ENCODE data around the gene WNK1. TPM values are rescaled to one million over a fixed set of nuclear protein-coding genes. Genes with fewer than 3 reads are reported as not detected.

Gene WNK1
- total RNA-seq, 1 donor from 2014 or later = 157 TPM

DNA sequence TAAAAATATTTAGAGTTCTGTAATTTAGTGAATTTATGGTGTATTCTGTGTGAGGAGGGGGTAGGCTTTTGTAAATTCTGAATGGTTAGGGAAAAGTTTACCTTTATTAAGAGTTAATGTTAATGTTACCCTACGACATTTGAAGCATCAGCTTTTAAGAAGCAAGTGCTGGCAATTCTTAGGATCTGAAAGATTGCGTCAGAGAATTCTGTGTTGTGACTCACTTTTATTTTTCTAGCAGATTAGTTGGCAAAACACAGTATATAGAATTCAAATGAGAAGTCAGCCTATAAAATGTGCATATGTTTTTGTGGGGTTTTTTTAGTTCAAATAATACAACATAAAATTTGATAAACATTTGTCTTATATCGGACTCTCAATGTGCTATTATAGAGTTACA is 99.5 kb downstream of the WNK1 start:
- peak; percentile 59 for FAIRE-seq
- H3K27ac ChIP-seq (ENCODE audit: low read depth, low read length) = peak overlapping the region; percentile 59
- H3K27me3 Mint-ChIP-seq (ENCODE audit: low read depth, unreplicated experiment) = no peaks in the 10 kb centered on the region
- DNase-seq (ENCODE audit: low read depth) = peak; percentile 77
- H3K9ac ChIP-seq (ENCODE audit: low read length) = peak overlapping the region; percentile 53
- H4K20me1 ChIP-seq (ENCODE audit: insufficient read depth, low read length) = peaks cover 15% of the 10 kb centered on the region
- no peaks in the 10 kb centered on the region for H3K9me3 Mint-ChIP-seq (ENCODE audit: unreplicated experiment)
- peak overlapping the region; percentile 22 for H3K4me3 Mint-ChIP-seq (ENCODE audit: unreplicated experiment)
- H3K79me2 ChIP-seq (ENCODE audit: insufficient read depth, low read length) = peaks cover 53% of the 10 kb centered on the region
- peaks cover 41% of the 10 kb centered on the region for H3K4me1 Mint-ChIP-seq (ENCODE audit: low read depth, unreplicated experiment)
- no peaks in the 10 kb centered on the region for H3K36me3 Mint-ChIP-seq (ENCODE audit: low read depth, unreplicated experiment)
- H3K9me3 ChIP-seq (ENCODE audit: insufficient read depth, low read depth, low read length) = no peaks in the 10 kb centered on the region
- peak overlapping the region; percentile 60 for H3K4me2 ChIP-seq (ENCODE audit: low read length)
- H3K36me3 ChIP-seq (ENCODE audit: insufficient read depth, low read length) = no peaks in the 10 kb centered on the region
- H2AFZ ChIP-seq (ENCODE audit: low read depth, low read length) = no peak overlapping the region
- H3K4me3 ChIP-seq (ENCODE audit: insufficient read depth, low read depth, low read length) = no peak overlapping the region
- H3K4me1 ChIP-seq (ENCODE audit: insufficient read depth, low read length) = peaks cover 22% of the 10 kb centered on the region
- TF ChIP-seq, protein P1, sequence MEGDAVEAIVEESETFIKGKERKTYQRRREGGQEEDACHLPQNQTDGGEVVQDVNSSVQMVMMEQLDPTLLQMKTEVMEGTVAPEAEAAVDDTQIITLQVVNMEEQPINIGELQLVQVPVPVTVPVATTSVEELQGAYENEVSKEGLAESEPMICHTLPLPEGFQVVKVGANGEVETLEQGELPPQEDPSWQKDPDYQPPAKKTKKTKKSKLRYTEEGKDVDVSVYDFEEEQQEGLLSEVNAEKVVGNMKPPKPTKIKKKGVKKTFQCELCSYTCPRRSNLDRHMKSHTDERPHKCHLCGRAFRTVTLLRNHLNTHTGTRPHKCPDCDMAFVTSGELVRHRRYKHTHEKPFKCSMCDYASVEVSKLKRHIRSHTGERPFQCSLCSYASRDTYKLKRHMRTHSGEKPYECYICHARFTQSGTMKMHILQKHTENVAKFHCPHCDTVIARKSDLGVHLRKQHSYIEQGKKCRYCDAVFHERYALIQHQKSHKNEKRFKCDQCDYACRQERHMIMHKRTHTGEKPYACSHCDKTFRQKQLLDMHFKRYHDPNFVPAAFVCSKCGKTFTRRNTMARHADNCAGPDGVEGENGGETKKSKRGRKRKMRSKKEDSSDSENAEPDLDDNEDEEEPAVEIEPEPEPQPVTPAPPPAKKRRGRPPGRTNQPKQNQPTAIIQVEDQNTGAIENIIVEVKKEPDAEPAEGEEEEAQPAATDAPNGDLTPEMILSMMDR (IDR thresholded peaks at IDR 0.05; ENCODE audit: insufficient read depth, low read depth, low read length) = no peak
- no peak for TF ChIP-seq EZH2 (IDR thresholded peaks at IDR 0.05; ENCODE audit: insufficient read depth, low read length)
- peak overlapping the region; percentile 86 for H3K27ac Mint-ChIP-seq (ENCODE audit: unreplicated experiment)
- H3K27me3 ChIP-seq (ENCODE audit: insufficient read depth, low read length) = no peaks in the 10 kb centered on the region

DNA sequence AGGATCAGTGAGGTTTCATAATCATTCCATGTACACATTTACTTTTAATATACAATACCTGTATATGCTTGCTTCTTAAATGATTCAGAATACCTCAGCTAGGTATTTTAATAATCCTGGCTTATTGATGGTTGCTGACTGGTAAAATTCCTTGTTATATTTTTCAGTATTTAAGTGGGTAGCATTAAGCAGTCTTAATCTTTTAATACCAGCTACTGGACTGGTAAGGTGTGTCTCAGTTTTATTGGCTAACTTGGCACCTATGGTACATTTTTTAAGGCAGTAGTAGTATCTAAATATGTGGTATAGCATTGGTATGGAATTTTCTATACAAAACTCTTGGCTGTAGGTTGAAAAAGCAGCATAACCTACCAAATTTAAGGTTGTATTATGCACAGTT is 100.5 kb downstream of the WNK1 start:
- peaks cover 44% of the 10 kb centered on the region for H3K79me2 ChIP-seq (ENCODE audit: insufficient read depth, low read length)
- peaks cover 43% of the 10 kb centered on the region for H3K4me1 Mint-ChIP-seq (ENCODE audit: low read depth, unreplicated experiment)
- DNase-seq (ENCODE audit: low read depth) = no peak
- peaks cover 2% of the 10 kb centered on the region for H3K36me3 Mint-ChIP-seq (ENCODE audit: low read depth, unreplicated experiment)
- H3K27ac Mint-ChIP-seq (ENCODE audit: unreplicated experiment) = no peak overlapping the region
- no peaks in the 10 kb centered on the region for H3K9me3 ChIP-seq (ENCODE audit: insufficient read depth, low read depth, low read length)
- peaks cover 15% of the 10 kb centered on the region for H4K20me1 ChIP-seq (ENCODE audit: insufficient read depth, low read length)
- no peaks in the 10 kb centered on the region for H3K27me3 ChIP-seq (ENCODE audit: insufficient read depth, low read length)
- H3K4me3 Mint-ChIP-seq (ENCODE audit: unreplicated experiment) = no peak overlapping the region
- H3K9me3 Mint-ChIP-seq (ENCODE audit: unreplicated experiment) = no peaks in the 10 kb centered on the region
- H3K4me2 ChIP-seq (ENCODE audit: low read length) = no peak overlapping the region
- TF ChIP-seq EZH2 (IDR thresholded peaks at IDR 0.05; ENCODE audit: insufficient read depth, low read length) = no peak
- TF ChIP-seq, protein P1 (IDR thresholded peaks at IDR 0.05; ENCODE audit: insufficient read depth, low read depth, low read length) = no peak
- H3K36me3 ChIP-seq (ENCODE audit: insufficient read depth, low read length) = no peaks in the 10 kb centered on the region
- H3K4me3 ChIP-seq (ENCODE audit: insufficient read depth, low read depth, low read length) = no peak overlapping the region
- no peak overlapping the region for H2AFZ ChIP-seq (ENCODE audit: low read depth, low read length)
- H3K27me3 Mint-ChIP-seq (ENCODE audit: low read depth, unreplicated experiment) = no peaks in the 10 kb centered on the region
- peaks cover 29% of the 10 kb centered on the region for H3K4me1 ChIP-seq (ENCODE audit: insufficient read depth, low read length)
- no peak overlapping the region for H3K27ac ChIP-seq (ENCODE audit: low read depth, low read length)
- FAIRE-seq = no peak
- no peak overlapping the region for H3K9ac ChIP-seq (ENCODE audit: low read length)

DNA sequence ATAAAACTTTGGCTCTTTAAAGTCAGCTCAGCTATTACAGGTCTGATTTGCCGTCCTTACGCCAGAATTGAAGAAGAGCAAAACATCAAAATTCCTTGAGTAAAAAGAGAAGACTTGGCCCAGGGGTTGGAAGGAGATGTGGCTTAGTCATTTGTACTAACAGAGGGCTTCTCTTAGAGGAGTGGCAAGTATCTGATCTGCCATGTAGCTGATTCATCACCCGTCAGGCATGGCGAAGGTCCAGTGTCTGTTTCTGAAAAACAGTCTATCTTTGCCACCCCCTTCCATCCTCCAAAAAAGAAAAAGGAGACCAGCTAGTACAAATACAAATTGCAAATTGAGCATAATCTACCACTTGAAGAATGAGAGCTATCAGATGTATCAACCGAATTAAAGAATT is 105.2 kb downstream of the WNK1 start:
- H3K9me3 Mint-ChIP-seq (ENCODE audit: unreplicated experiment) = no peaks in the 10 kb centered on the region
- H3K36me3 Mint-ChIP-seq (ENCODE audit: low read depth, unreplicated experiment) = peaks cover 7% of the 10 kb centered on the region
- Histone ChIP-seq H3K9me3 (ENCODE audit: insufficient read depth, low read depth, low read length) (no peaks in the 10 kb centered on the region), H3K4me1 (ENCODE audit: insufficient read depth, low read length) (peaks cover 11% of the 10 kb centered on the region), H3K36me3 (ENCODE audit: insufficient read depth, low read length) (peaks cover 19% of the 10 kb centered on the region), H4K20me1 (ENCODE audit: insufficient read depth, low read length) (peaks cover 5% of the 10 kb centered on the region), H3K4me2 (ENCODE audit: low read length) (peak overlapping the region; percentile 7), H3K79me2 (ENCODE audit: insufficient read depth, low read length) (peaks cover 20% of the 10 kb centered on the region), H3K27me3 (ENCODE audit: insufficient read depth, low read length) (no peaks in the 10 kb centered on the region), H3K4me3 (ENCODE audit: insufficient read depth, low read depth, low read length) (no peak overlapping the region), H2AFZ (ENCODE audit: low read depth, low read length) (no peak overlapping the region), H3K27ac (ENCODE audit: low read depth, low read length) (peak overlapping the region; percentile 9), H3K9ac (ENCODE audit: low read length) (no peak overlapping the region)
- peak overlapping the region; percentile 72 for H3K27ac Mint-ChIP-seq (ENCODE audit: unreplicated experiment)
- peaks cover 16% of the 10 kb centered on the region for H3K4me1 Mint-ChIP-seq (ENCODE audit: low read depth, unreplicated experiment)
- peak; percentile 76 for DNase-seq (ENCODE audit: low read depth)
- TF ChIP-seq, protein P1 (IDR thresholded peaks at IDR 0.05; ENCODE audit: insufficient read depth, low read depth, low read length) = no peak
- no peak for TF ChIP-seq EZH2 (IDR thresholded peaks at IDR 0.05; ENCODE audit: insufficient read depth, low read length)
- FAIRE-seq = peak; percentile 91
- H3K4me3 Mint-ChIP-seq (ENCODE audit: unreplicated experiment) = no peak overlapping the region
- H3K27me3 Mint-ChIP-seq (ENCODE audit: low read depth, unreplicated experiment) = no peaks in the 10 kb centered on the region

Measured in astrocyte (in vitro differentiated cells and primary cell).